ENCODE measurements around the gene CFAP221.
"Not testable (repeated sequence)": the region's sequence is repeated elsewhere in the genome, so short reads cannot be mapped to it uniquely, and the experiment has no call there.

Gene CFAP221

GRCh38 chr2:119592436-119592835 is 48.2 kb downstream of the CFAP221 start:
- no peak for DNase-seq

- no peak for DNase-seq
Measured at GRCh38 chr2:119596638-119597037, 52.4 kb downstream of the CFAP221 start.

- DNase-seq = no peak
Measured at GRCh38 chr2:119598596-119599263, 54.5 kb downstream of the CFAP221 start.

GRCh38 chr2:119599384-119599783 is 55.1 kb downstream of the CFAP221 start:
- DNase-seq = no peak

- no peak for DNase-seq
Measured at GRCh38 chr2:119605096-119605495, 60.8 kb downstream of the CFAP221 start.

- DNase-seq = no peak
Measured at GRCh38 chr2:119606674-119607073, 62.4 kb downstream of the CFAP221 start.

- DNase-seq = no peak
Measured at GRCh38 chr2:119608553-119608952, 64.3 kb downstream of the CFAP221 start.

GRCh38 chr2:119609337-119609736 is 65.1 kb downstream of the CFAP221 start:
- no peak for DNase-seq

- DNase-seq = not testable (repeated sequence)
Measured at GRCh38 chr2:119614140-119614539, 69.9 kb downstream of the CFAP221 start.

- no peak for DNase-seq
Measured at GRCh38 chr2:119616421-119616820, 72.2 kb downstream of the CFAP221 start.

- no peak for DNase-seq
Measured at GRCh38 chr2:119617455-119617854, 73.2 kb downstream of the CFAP221 start.

- DNase-seq = not testable (repeated sequence)
Measured at GRCh38 chr2:119618725-119619124, 74.5 kb downstream of the CFAP221 start.

- DNase-seq = no peak
Measured at GRCh38 chr2:119625226-119625625, 81.0 kb downstream of the CFAP221 start.

GRCh38 chr2:119629323-119629825 is 85.1 kb downstream of the CFAP221 start:
- no peak for DNase-seq

GRCh38 chr2:119630121-119630520 is 85.9 kb downstream of the CFAP221 start:
- DNase-seq = no peak

- DNase-seq = no peak
Measured at GRCh38 chr2:119637371-119637770, 93.1 kb downstream of the CFAP221 start.

GRCh38 chr2:119638246-119638645 is 94.0 kb downstream of the CFAP221 start:
- no peak for DNase-seq

GRCh38 chr2:119638685-119639554 is 94.7 kb downstream of the CFAP221 start:
- DNase-seq = no peak

GRCh38 chr2:119641562-119642258 is 97.5 kb downstream of the CFAP221 start:
- DNase-seq = peak; percentile 38 to 58

- no peak for DNase-seq
Measured at GRCh38 chr2:119644186-119644585, 99.9 kb downstream of the CFAP221 start.

- no peak for DNase-seq
Measured at GRCh38 chr2:119645173-119645855, 101.1 kb downstream of the CFAP221 start.

- no peak for DNase-seq
Measured at GRCh38 chr2:119646149-119646548, 101.9 kb downstream of the CFAP221 start.
